HG03097 (cell line): ENCODE results near the gene THBS2.
"Not testable (repeated sequence)": the region's sequence is repeated elsewhere in the genome, so short reads cannot be mapped to it uniquely, and the experiment has no call there.

Experiments used
- ATAC-seq: cut with Tn5 transposase; IDR thresholded peaks from one replicate; pipeline ENCODE4 v1.9.1; 2021; ENCODE audit not compliant: unreplicated experiment, low FRiP score

THBS2 gene

GRCh38 chr6:169273511-169273910 is 19.9 kb upstream of the THBS2 start:
- no peak for ATAC-seq

DNA sequence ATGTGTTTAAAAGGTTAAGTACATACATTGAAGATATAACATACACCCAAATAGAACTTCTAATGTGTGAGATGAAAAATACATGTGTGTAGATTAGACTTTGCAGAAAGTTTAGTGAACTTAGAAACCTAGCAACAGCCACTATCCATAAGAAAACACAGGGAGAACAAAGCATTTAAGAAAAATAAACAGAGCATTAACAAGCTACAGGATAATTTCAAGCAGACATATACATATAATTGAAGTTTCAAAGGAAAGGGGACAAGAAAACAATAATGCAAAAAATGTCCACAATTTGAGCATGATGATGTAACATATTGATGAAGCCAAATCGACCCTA is 18.2 kb upstream of the THBS2 start:
- no peak for ATAC-seq

- no peak for ATAC-seq
Measured at GRCh38 chr6:169271158-169271876, 17.7 kb upstream of the THBS2 start.

- not testable (repeated sequence) for ATAC-seq
Measured at GRCh38 chr6:169270077-169270380, 16.4 kb upstream of the THBS2 start.

- ATAC-seq = no peak
Measured at GRCh38 chr6:169269180-169270076, 15.8 kb upstream of the THBS2 start.

GRCh38 chr6:169268276-169268675 is 14.6 kb upstream of the THBS2 start:
- no peak for ATAC-seq

DNA sequence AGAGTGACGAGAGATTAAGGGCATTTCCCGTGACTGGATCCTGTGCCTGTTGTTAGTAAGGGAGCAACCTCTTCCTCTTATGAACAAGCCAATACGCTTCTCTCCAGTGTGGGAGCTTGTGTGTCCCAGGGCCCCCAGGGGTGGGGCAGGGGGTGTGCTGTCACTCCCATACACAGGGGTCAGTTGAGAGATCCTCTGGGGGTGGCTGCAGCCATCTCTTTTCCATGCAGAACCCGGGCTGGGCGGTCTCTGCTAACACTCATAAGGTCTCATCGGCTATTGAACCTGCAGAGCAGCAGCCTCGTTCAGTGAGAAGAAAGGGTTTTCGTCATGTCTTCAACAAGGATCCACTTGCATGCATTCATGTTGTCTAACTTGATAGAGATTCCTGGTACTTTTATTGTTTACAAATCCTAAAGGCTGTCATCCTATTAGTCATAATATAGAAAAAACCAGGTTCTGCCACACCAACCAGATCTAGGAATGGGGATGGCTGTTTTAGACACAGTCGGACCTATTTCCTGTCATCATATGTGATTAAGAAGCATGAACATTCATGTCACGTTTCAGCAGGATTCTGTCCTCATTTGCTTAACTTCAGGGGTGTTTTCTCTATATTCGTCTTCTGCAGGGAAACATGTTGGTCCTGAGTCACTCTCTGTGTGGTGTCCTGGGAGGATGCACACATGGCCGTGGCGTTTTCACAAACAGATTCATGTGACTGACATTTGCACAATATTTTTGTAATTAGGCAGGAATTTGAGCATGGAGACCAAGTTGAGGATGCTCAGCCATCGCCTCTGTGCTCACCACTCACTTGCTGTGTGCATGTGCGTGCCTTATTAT is 13.3 kb upstream of the THBS2 start:
- no peak for ATAC-seq

DNA sequence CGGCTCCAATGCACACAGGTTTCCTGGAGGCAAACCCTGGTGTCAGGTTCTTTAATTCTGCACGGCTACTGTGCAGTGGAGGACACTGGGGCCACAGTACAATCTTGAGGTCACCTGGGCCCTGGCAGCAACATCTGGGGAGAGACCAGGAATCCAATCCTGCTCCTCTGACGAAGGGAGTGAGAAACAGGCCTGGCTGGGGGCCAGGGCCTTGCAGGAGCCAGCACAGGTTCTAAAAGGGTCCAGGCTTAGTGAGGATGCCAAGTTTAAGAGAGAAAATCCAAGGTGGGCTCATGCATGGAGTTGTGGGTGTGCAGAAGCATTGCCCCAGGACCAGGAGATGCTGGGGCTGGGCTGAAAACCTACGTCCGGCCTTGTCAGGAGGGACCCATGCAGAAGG is 12.6 kb upstream of the THBS2 start:
- ATAC-seq = no peak

- no peak for ATAC-seq
Measured at GRCh38 chr6:169265486-169266131, 12.0 kb upstream of the THBS2 start.

DNA sequence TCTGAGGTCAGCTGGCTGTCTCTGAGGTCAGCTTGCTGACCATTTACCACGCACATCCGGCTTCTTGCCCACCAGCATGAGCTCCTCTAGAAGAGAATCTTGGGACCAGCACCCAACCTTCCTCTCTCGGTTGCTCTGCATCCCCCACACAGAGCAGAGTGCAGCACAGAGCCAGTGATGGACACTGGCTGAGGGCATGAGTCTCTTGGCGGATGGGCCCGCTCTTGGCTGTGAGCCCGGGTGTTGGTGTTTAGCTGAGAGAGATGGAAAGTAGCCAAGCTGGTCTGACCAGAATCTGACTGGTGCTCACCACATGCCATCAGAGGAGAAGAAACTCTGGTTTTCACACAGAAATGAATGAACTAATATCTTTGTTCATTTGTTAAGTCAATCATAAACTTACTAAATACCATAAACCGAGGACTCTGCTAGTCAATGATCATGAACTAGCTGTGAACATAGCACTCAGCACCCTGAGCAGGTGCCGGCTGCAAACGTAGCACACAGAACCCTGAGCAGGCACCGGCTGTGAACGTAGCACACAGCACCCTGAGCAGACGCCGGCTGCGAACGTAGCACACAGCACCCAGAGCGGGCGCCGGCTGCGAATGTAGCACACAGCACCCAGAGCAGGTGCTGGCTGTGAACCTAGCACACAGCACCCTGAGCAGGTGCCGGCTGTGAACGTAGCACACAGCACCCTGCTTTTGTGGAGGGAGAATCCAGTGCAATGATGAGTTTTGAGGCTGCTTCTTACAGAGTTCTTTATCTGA is 10.4 kb upstream of the THBS2 start:
- ATAC-seq = no peak

DNA sequence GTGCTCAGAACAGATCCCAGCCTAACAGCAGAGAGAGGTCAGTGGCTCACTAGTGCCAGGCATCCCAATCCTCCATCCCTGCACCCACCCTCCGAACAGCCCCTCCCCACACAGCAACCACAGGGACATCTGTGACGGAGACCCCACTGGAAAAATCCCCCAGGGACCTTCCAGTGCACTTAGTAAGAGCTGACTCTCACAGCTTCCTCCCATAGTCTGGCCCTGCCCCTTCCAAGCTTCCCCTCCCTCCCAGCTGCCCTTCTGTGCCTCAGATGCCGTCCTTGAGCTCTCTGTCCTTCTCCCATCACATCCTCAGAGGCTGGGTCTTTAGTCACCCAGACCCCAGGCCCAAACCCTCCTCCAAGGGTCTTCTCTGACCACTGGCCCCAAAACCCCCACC is 9.7 kb upstream of the THBS2 start:
- no peak for ATAC-seq

GRCh38 chr6:169262602-169263001 is 9.0 kb upstream of the THBS2 start:
- ATAC-seq = not testable (repeated sequence)

DNA sequence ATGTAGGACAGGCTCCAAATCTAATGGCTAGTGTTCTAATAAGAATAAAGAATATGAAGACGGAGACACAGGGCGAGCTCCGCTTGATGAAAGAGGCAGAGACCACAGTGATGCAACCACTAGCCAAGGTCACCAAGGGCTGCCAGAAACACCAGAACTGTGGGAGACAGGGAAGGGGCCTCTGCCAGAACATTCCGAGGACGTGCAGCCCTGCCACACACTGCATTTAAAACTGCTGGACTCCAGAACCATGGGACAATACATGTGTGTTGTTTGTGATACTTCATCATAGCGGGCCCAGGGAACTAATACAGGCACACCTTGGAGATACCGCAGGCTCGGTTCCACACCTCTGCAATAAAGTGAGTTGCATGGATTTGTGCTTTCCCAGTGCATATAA is 2.9 kb upstream of the THBS2 start:
- no peak for ATAC-seq

DNA sequence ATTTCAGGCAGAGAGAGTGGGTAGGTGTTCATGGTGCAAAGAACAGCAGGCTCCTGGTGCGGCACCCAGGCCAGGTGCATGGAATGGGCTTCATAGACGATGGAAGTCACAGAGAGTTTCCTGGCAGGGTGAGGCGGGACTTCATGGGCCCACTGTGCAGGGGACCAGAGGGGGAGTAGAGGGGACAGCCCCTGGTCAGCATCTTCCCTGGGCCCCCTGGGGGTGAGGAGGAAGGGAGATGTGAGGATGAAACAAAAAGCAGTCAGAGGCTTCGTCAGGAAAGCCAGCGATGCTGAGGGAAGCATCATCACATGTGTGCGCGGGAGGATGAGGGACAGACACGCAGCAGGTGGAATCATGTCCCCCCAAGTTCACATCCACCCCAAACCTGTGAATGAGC is 2.4 kb upstream of the THBS2 start:
- ATAC-seq = no peak

- ATAC-seq = no peak
Measured at GRCh38 chr6:169255643-169256042, 2.0 kb upstream of the THBS2 start.

- ATAC-seq = no peak
Measured at GRCh38 chr6:169254456-169255316, 1.0 kb upstream of the THBS2 start.

GRCh38 chr6:169252505-169253189 is 999 bp downstream of the THBS2 start:
- ATAC-seq = no peak

- no peak for ATAC-seq
Measured at GRCh38 chr6:169251822-169252504, 1.7 kb downstream of the THBS2 start.
